GM23338 (cell line): Measurements from ENCODE around the gene CCNK. TPM values are rescaled to one million over a fixed set of nuclear protein-coding genes. Genes with fewer than 3 reads are reported as not detected.

Experiments used
- ATAC-seq: fragments of 200-7000 bp; cut with Tn5 transposase; 3 replicates; pipeline ENCODE4 v1.9.1; 2020
- DNase-seq: peaks from one replicate; pipeline ENCODE4 v3.0.0-alpha.2; 2015; ENCODE audit warnings: low spot score
- H2AFZ ChIP-seq: fragments of 200-600 bp; sonication (generic); 2 replicates; pipeline ENCODE4 v1.8.0; 2016; ENCODE audit warnings: antibody characterized with exemption, mild to moderate bottlenecking, moderate library complexity
- H3F3A ChIP-seq: fragments of 200-600 bp; sonication (generic); replicated peaks from 2 replicates; pipeline ENCODE4 v1.8.0; 2017; ENCODE audit warnings: antibody characterized with exemption, mixed run types, low read depth
- H3K27ac ChIP-seq: fragments of 200-600 bp; sonication (generic); 2 replicates; pipeline ENCODE4 v1.6.1; 2016; ENCODE audit warnings: low read depth
- H3K27me3 ChIP-seq: fragments of 200-600 bp; sonication (generic); 2 replicates; pipeline ENCODE4 v1.8.0; 2016; ENCODE audit warnings: mild to moderate bottlenecking, mixed run types, moderate library complexity; ENCODE audit not compliant: insufficient read depth
- H3K36me3 ChIP-seq: fragments of 200-600 bp; sonication (generic); 2 replicates; pipeline ENCODE4 v1.8.0; 2016; ENCODE audit warnings: mild to moderate bottlenecking; ENCODE audit not compliant: insufficient read depth
- H3K4me1 ChIP-seq: fragments of 200-600 bp; sonication (generic); 2 replicates; pipeline ENCODE4 v1.8.0; 2016; ENCODE audit warnings: mild to moderate bottlenecking, moderate library complexity; ENCODE audit not compliant: insufficient read depth
- H3K4me2 ChIP-seq: fragments of 200-600 bp; sonication (generic); 2 replicates; pipeline ENCODE4 v1.7.1; 2017; ENCODE audit warnings: mixed run types
- H3K4me3 ChIP-seq: fragments of 200-600 bp; sonication (generic); 2 replicates; pipeline ENCODE4 v1.6.1; 2016; ENCODE audit warnings: mixed run types
- H3K79me2 ChIP-seq: fragments of 200-600 bp; sonication (generic); replicated peaks from 2 replicates; pipeline ENCODE4 v1.8.0; 2017; ENCODE audit warnings: mild to moderate bottlenecking; ENCODE audit not compliant: insufficient read depth
- H3K9me2 ChIP-seq: fragments of 200-600 bp; sonication (generic); 2 replicates; pipeline ENCODE4 v1.8.0; 2017; ENCODE audit not compliant: insufficient read depth
- H4K20me1 ChIP-seq: fragments of 200-600 bp; sonication (generic); replicated peaks from 2 replicates; pipeline ENCODE4 v1.8.0; 2017; ENCODE audit warnings: mild to moderate bottlenecking; ENCODE audit not compliant: insufficient read depth
- H3K27ac Mint-ChIP-seq: 2 replicates; pipeline ENCODE4 v1.8.0; 2020; ENCODE audit warnings: inconsistent platforms, mild to moderate bottlenecking, moderate library complexity, mixed read lengths
- H3K27me3 Mint-ChIP-seq: 3 replicates; pipeline ENCODE4 v1.8.0; 2022; ENCODE audit warnings: low read depth, mild to moderate bottlenecking, moderate library complexity, mixed read lengths, inconsistent platforms; ENCODE audit not compliant: insufficient read depth, poor library complexity
- H3K36me3 Mint-ChIP-seq: 3 replicates; pipeline ENCODE4 v1.8.0; 2021; ENCODE audit warnings: low read depth, mild to moderate bottlenecking, inconsistent platforms, moderate library complexity, mixed read lengths
- H3K4me1 Mint-ChIP-seq: 3 replicates; pipeline ENCODE4 v1.8.0; 2020; ENCODE audit warnings: mild to moderate bottlenecking, inconsistent platforms, mixed read lengths
- H3K4me3 Mint-ChIP-seq: 3 replicates; pipeline ENCODE4 v1.8.0; 2021; ENCODE audit warnings: moderate library complexity, mild to moderate bottlenecking, inconsistent platforms, mixed read lengths
- H3K9me3 Mint-ChIP-seq: 3 replicates; pipeline ENCODE4 v1.8.0; 2020; ENCODE audit warnings: moderate library complexity, mild to moderate bottlenecking, inconsistent platforms, mixed read lengths
- CREB1 ChIP-seq: fragments of 250-450 bp; sonication (Bioruptor Pico); IDR thresholded peaks from 2 replicates; pipeline ENCODE4 v1.5.0; 2020; ENCODE audit warnings: low read depth, mild to moderate bottlenecking, moderate library complexity
- EZH2phosphoT487 ChIP-seq: fragments of 200-600 bp; sonication (generic); IDR thresholded peaks from one replicate; pipeline ENCODE4 v1.8.1; 2018; ENCODE audit warnings: antibody characterized with exemption; ENCODE audit not compliant: unreplicated experiment
- NANOG ChIP-seq: IDR thresholded peaks from 2 replicates; pipeline ENCODE4 v1.6.1; 2016; ENCODE audit warnings: antibody characterized with exemption, borderline replicate concordance
- POLR2AphosphoS5 ChIP-seq: IDR thresholded peaks from 2 replicates; pipeline ENCODE4 v1.6.1; 2016; ENCODE audit warnings: antibody characterized with exemption, low read depth
- STAT1 ChIP-seq: IDR thresholded peaks from one replicate; pipeline ENCODE4 v1.6.1; 2016; ENCODE audit warnings: antibody characterized with exemption; ENCODE audit not compliant: unreplicated experiment
- ZNF114 ChIP-seq: fragments of 250-450 bp; sonication (Bioruptor Pico); IDR thresholded peaks from 2 replicates; pipeline ENCODE4 v1.5.0; 2020; ENCODE audit warnings: mild to moderate bottlenecking, moderate library complexity
- polyA plus RNA-seq: library from polyadenylated mRNA; unstranded; fragments of >200 nt; fragmentation: Nextera tagmentation; extraction: Ambion mirVana; gene quantifications from 2 replicates; pipeline ENCODE4 v1.2.1, GENCODE V29; 2016
- total RNA-seq: library from RNA; depleted of rRNA; stranded (reverse); fragments of >200 nt; shearing (Covaris generic); gene quantifications from 2 replicates; pipeline ENCODE4 v1.2.3, GENCODE V29; 2014
- TF ChIP-seq, protein P1 (sequence below): fragments of 250-450 bp; sonication (Bioruptor Pico); IDR thresholded peaks from 2 replicates; pipeline ENCODE4 v1.5.0; 2020; ENCODE audit warnings: mild to moderate bottlenecking, moderate library complexity
- TF ChIP-seq, protein P2 (sequence below), 2 experiments: fragments of 200-600 bp in 1 of 2; sonication (generic) in 1 of 2; conservative IDR thresholded peaks; 2 replicates each; pipeline versions ENCODE4 v1.5.1 to v1.6.1; 2016 to 2017; ENCODE audit warnings: antibody characterized with exemption in 2 of 2, low read depth in 2 of 2, mild to moderate bottlenecking in 2 of 2, moderate library complexity in 1 of 2
- TF ChIP-seq, protein P3 (sequence below): IDR thresholded peaks from 2 replicates; pipeline ENCODE4 v1.6.1; 2016; ENCODE audit warnings: antibody characterized with exemption

Gene CCNK
- total and polyA plus RNA-seq, 2 experiments from 2014 or later, result 54.0 to 60.6 TPM

DNA sequence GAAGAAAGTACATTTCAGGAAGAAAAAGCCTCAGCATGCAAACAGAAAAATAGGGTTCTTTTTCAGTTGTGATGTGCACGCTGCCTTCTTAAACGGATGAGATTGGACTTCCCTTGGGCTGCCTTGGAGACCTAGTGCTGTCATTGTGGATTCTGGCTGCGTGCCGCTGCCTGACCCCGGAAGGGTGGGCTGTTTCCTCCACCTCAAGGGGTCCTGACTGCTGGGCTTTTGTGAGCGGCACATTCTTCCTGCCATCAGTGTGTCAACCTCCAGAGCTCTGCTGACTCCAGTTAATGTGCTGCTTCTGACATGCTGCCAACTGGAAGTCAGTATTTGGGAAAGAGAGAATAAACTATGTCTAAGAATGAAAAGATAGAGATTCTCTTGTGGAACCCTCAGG lies 25.1 kb downstream of the CCNK start:
- Mint-ChIP-seq H3K27ac (no peak overlapping the region), H3K4me3 (no peak overlapping the region), H3K36me3 (peaks cover 77% of the 10 kb centered on the region), H3K9me3 (no peaks in the 10 kb centered on the region), H3K27me3 (peaks cover 4% of the 10 kb centered on the region), H3K4me1 (peaks cover 25% of the 10 kb centered on the region)
- peaks cover 32% of the 10 kb centered on the region for H3K36me3 ChIP-seq
- H2AFZ ChIP-seq, result no peak overlapping the region
- peaks cover 29% of the 10 kb centered on the region for H3K4me1 ChIP-seq
- H3K9me2 ChIP-seq, result no peaks in the 10 kb centered on the region
- TF ChIP-seq ZNF114 (no peak), CREB1 (no peak), EZH2phosphoT487 (no peak), POLR2AphosphoS5 (no peak), NANOG (no peak), STAT1 (no peak)
- TF ChIP-seq, protein P1, sequence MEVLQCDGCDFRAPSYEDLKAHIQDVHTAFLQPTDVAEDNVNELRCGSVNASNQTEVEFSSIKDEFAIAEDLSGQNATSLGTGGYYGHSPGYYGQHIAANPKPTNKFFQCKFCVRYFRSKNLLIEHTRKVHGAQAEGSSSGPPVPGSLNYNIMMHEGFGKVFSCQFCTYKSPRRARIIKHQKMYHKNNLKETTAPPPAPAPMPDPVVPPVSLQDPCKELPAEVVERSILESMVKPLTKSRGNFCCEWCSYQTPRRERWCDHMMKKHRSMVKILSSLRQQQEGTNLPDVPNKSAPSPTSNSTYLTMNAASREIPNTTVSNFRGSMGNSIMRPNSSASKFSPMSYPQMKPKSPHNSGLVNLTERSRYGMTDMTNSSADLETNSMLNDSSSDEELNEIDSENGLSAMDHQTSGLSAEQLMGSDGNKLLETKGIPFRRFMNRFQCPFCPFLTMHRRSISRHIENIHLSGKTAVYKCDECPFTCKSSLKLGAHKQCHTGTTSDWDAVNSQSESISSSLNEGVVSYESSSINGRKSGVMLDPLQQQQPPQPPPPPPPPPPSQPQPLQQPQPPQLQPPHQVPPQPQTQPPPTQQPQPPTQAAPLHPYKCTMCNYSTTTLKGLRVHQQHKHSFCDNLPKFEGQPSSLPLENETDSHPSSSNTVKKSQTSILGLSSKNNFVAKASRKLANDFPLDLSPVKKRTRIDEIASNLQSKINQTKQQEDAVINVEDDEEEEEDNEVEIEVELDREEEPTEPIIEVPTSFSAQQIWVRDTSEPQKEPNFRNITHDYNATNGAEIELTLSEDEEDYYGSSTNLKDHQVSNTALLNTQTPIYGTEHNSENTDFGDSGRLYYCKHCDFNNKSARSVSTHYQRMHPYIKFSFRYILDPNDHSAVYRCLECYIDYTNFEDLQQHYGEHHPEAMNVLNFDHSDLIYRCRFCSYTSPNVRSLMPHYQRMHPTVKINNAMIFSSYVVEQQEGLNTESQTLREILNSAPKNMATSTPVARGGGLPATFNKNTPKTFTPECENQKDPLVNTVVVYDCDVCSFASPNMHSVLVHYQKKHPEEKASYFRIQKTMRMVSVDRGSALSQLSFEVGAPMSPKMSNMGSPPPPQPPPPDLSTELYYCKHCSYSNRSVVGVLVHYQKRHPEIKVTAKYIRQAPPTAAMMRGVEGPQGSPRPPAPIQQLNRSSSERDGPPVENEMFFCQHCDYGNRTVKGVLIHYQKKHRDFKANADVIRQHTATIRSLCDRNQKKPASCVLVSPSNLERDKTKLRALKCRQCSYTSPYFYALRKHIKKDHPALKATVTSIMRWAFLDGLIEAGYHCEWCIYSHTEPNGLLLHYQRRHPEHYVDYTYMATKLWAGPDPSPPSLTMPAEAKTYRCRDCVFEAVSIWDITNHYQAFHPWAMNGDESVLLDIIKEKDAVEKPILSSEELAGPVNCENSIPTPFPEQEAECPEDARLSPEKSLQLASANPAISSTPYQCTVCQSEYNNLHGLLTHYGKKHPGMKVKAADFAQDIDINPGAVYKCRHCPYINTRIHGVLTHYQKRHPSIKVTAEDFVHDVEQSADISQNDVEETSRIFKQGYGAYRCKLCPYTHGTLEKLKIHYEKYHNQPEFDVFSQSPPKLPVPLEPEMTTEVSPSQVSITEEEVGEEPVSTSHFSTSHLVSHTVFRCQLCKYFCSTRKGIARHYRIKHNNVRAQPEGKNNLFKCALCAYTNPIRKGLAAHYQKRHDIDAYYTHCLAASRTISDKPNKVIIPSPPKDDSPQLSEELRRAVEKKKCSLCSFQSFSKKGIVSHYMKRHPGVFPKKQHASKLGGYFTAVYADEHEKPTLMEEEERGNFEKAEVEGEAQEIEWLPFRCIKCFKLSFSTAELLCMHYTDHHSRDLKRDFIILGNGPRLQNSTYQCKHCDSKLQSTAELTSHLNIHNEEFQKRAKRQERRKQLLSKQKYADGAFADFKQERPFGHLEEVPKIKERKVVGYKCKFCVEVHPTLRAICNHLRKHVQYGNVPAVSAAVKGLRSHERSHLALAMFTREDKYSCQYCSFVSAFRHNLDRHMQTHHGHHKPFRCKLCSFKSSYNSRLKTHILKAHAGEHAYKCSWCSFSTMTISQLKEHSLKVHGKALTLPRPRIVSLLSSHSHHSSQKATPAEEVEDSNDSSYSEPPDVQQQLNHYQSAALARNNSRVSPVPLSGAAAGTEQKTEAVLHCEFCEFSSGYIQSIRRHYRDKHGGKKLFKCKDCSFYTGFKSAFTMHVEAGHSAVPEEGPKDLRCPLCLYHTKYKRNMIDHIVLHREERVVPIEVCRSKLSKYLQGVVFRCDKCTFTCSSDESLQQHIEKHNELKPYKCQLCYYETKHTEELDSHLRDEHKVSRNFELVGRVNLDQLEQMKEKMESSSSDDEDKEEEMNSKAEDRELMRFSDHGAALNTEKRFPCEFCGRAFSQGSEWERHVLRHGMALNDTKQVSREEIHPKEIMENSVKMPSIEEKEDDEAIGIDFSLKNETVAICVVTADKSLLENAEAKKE, result no peak
- TF ChIP-seq, protein P2, sequence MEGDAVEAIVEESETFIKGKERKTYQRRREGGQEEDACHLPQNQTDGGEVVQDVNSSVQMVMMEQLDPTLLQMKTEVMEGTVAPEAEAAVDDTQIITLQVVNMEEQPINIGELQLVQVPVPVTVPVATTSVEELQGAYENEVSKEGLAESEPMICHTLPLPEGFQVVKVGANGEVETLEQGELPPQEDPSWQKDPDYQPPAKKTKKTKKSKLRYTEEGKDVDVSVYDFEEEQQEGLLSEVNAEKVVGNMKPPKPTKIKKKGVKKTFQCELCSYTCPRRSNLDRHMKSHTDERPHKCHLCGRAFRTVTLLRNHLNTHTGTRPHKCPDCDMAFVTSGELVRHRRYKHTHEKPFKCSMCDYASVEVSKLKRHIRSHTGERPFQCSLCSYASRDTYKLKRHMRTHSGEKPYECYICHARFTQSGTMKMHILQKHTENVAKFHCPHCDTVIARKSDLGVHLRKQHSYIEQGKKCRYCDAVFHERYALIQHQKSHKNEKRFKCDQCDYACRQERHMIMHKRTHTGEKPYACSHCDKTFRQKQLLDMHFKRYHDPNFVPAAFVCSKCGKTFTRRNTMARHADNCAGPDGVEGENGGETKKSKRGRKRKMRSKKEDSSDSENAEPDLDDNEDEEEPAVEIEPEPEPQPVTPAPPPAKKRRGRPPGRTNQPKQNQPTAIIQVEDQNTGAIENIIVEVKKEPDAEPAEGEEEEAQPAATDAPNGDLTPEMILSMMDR (conservative IDR thresholded peaks at IDR 0.05; ENCODE audit: low read depth in 2 of 2), result no peak
- TF ChIP-seq, protein P3, sequence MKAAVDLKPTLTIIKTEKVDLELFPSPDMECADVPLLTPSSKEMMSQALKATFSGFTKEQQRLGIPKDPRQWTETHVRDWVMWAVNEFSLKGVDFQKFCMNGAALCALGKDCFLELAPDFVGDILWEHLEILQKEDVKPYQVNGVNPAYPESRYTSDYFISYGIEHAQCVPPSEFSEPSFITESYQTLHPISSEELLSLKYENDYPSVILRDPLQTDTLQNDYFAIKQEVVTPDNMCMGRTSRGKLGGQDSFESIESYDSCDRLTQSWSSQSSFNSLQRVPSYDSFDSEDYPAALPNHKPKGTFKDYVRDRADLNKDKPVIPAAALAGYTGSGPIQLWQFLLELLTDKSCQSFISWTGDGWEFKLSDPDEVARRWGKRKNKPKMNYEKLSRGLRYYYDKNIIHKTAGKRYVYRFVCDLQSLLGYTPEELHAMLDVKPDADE, result no peak
- H4K20me1 ChIP-seq, result peaks cover 3% of the 10 kb centered on the region; the same call in 1 of the 2 replicates
- no peak overlapping the region for H3K27ac ChIP-seq
- no peak overlapping the region for H3K4me3 ChIP-seq
- no peaks in the 10 kb centered on the region for H3K79me2 ChIP-seq
- H3F3A ChIP-seq, result peaks cover 11% of the 10 kb centered on the region; the same call in 1 of the 2 replicates
- no peak overlapping the region for H3K4me2 ChIP-seq
- DNase-seq (no peak), ATAC-seq (no peak)
- H3K27me3 ChIP-seq, result no peaks in the 10 kb centered on the region
